Uterus (tissue), 2 donors: ENCODE measurements around the gene CGRRF1.

ENCODE experiments used
- POLR2A ChIP-seq, 2 donors: fragments of 450-650 bp; IDR thresholded peaks; one replicate each; pipeline ENCODE4 v1.6.1; 2016; ENCODE audit warnings: antibody characterized with exemption in 2 of 2, mild to moderate bottlenecking in 1 of 2, moderate library complexity in 1 of 2
- TF ChIP-seq, protein P1 (sequence below), 4 experiments: fragments of 200-600 bp in 2 of 4; fragments of 450-650 bp in 2 of 4; sonication (generic) in 2 of 4; IDR thresholded peaks; one replicate each; pipeline ENCODE4 v1.5.1; 2016 to 2019; ENCODE audit warnings: antibody characterized with exemption in 4 of 4, mild to moderate bottlenecking in 2 of 4, moderate library complexity in 1 of 4

DNA sequence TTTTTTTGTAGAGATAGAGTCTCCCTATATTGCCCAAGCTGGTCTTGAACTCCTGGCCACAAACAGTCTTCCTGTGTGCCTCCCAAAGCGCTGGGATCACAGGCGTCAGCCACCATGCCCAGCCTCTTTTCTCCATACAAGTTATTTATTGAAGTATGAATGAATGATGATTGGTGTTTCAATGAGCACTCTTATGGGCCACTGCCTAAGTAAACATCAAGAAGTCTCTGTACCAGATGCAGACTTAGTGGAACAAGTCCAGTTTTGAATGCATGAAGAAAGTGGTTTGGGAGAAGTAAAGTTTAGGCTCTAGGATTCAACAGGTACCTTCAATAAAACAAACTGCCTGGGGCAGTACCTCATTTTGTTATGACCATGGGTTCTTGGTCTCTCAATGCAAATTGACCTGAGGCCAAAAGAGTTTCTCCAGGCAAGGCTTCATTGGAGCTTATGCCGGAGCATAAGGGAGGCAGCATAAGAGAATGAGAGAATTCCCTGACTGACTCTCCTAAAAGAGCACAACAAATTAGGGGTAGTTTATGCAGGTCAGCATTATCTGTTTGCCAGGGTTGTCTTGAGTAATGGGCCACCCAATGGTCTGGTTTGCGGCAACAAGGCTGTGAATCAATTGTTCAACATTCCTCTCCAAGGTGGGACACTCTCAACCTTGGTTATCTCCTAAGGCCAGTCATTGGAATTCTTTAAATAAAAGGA lies 19.8 kb upstream of the CGRRF1 start:
- TF ChIP-seq, protein P1, sequence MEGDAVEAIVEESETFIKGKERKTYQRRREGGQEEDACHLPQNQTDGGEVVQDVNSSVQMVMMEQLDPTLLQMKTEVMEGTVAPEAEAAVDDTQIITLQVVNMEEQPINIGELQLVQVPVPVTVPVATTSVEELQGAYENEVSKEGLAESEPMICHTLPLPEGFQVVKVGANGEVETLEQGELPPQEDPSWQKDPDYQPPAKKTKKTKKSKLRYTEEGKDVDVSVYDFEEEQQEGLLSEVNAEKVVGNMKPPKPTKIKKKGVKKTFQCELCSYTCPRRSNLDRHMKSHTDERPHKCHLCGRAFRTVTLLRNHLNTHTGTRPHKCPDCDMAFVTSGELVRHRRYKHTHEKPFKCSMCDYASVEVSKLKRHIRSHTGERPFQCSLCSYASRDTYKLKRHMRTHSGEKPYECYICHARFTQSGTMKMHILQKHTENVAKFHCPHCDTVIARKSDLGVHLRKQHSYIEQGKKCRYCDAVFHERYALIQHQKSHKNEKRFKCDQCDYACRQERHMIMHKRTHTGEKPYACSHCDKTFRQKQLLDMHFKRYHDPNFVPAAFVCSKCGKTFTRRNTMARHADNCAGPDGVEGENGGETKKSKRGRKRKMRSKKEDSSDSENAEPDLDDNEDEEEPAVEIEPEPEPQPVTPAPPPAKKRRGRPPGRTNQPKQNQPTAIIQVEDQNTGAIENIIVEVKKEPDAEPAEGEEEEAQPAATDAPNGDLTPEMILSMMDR (IDR thresholded peaks at IDR 0.05), result no peak
- TF ChIP-seq POLR2A (IDR thresholded peaks at IDR 0.05), result no peak
